ENCODE measurements around the gene WNT6.

DNA sequence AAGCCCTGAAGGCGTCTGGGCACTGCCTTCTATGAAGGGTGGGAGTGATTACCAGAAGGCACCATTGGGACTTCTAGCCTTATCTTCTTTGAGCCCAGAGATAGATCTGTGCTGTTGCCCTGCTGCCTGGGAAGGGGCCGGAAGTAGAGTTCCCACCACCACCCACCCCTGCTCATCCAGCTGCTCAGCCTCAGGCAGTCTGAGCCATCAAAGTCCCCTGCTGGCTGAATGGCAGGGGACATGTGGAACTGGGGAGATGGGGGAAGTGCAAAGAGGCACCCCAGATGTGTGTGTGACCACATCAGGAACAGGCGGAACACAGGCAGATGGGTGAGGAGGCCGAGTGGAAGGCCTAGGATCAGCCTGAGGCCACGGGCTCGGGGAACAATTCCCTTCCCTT, 17.7 kb downstream of the WNT6 start:
- TF ChIP-seq, protein P1, sequence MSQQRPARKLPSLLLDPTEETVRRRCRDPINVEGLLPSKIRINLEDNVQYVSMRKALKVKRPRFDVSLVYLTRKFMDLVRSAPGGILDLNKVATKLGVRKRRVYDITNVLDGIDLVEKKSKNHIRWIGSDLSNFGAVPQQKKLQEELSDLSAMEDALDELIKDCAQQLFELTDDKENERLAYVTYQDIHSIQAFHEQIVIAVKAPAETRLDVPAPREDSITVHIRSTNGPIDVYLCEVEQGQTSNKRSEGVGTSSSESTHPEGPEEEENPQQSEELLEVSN (IDR thresholded peaks at IDR 0.05): no peak
- TF ChIP-seq HDAC6 (IDR thresholded peaks at IDR 0.05; ENCODE audit: low read depth, low read length) (no peak), POLR2AphosphoS5 (IDR thresholded peaks at IDR 0.05; ENCODE audit: low read depth, low read length) (no peak), BRCA1 (IDR thresholded peaks at IDR 0.05; ENCODE audit: low read depth, low read length) (no peak), CBX8 (IDR thresholded peaks at IDR 0.05; ENCODE audit: borderline replicate concordance, low read depth, low read length) (no peak), POLR2A (IDR thresholded peaks at IDR 0.05; ENCODE audit: control extremely low read depth in 1 of 2, low read depth in 2 of 2, low read length in 2 of 2) (no peak), TBP (IDR thresholded peaks at IDR 0.05; ENCODE audit: low read depth, low read length) (no peak), GABPA (IDR thresholded peaks at IDR 0.05; ENCODE audit: borderline replicate concordance, insufficient read depth, low read length) (no peak), PHF8 (conservative IDR thresholded peaks at IDR 0.05; ENCODE audit: low read depth, low read length) (no peak), HDAC2 (IDR thresholded peaks at IDR 0.05; ENCODE audit: borderline replicate concordance in 1 of 2, low read depth in 2 of 2, low read length in 2 of 2) (no peak), BCL11A (IDR thresholded peaks at IDR 0.05; ENCODE audit: low read depth in 2 of 2, low read length in 2 of 2) (no peak), SIN3A (conservative IDR thresholded peaks at IDR 0.05 in 1 of 2, IDR thresholded peaks at IDR 0.05 in 1 of 2; ENCODE audit: low read depth in 1 of 2, low read length in 2 of 2) (no peak), JUND (IDR thresholded peaks at IDR 0.05; ENCODE audit: low read length) (no peak)
- TF ChIP-seq, protein P2, sequence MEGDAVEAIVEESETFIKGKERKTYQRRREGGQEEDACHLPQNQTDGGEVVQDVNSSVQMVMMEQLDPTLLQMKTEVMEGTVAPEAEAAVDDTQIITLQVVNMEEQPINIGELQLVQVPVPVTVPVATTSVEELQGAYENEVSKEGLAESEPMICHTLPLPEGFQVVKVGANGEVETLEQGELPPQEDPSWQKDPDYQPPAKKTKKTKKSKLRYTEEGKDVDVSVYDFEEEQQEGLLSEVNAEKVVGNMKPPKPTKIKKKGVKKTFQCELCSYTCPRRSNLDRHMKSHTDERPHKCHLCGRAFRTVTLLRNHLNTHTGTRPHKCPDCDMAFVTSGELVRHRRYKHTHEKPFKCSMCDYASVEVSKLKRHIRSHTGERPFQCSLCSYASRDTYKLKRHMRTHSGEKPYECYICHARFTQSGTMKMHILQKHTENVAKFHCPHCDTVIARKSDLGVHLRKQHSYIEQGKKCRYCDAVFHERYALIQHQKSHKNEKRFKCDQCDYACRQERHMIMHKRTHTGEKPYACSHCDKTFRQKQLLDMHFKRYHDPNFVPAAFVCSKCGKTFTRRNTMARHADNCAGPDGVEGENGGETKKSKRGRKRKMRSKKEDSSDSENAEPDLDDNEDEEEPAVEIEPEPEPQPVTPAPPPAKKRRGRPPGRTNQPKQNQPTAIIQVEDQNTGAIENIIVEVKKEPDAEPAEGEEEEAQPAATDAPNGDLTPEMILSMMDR (IDR thresholded peaks at IDR 0.05; ENCODE audit: control extremely low read depth in 1 of 3, insufficient read depth in 1 of 3, low read depth in 1 of 3, low read length in 3 of 3): no peak
